ENCODE results near the gene RERGL. TPM values are rescaled to one million over a fixed set of nuclear protein-coding genes. Genes with fewer than 3 reads are reported as not detected.

RERGL gene
- total RNA-seq, 1 experiment from 2014 or later = not detected

GRCh38 chr12:18135086-18135485 is 45.1 kb upstream of the RERGL start:
- no peak overlapping the region for H3K4me3 ChIP-seq
- ChIA-PET POLR2A (ENCODE audit: unreplicated experiment) (no interaction called here), CTCF (interaction anchor here (0.6 kb wide), 1 partner anchor 1247 kb away, joined by 4 read pairs; no protein-coding TSS in a partner anchor)
- H4K20me1 ChIP-seq (ENCODE audit: insufficient read depth) = no peaks in the 10 kb centered on the region
- no peak overlapping the region for H3K4me2 ChIP-seq
- no peaks in the 10 kb centered on the region for H3K9me2 ChIP-seq (ENCODE audit: insufficient read depth)
- DNase-seq = no peak
- intact Hi-C loops (cut with micrococcal nuclease; ENCODE audit: unreplicated experiment) = no loop called here
- no peaks in the 10 kb centered on the region for H3F3A ChIP-seq (ENCODE audit: insufficient read depth, low read depth)
- H3K4me1 ChIP-seq (replicated peaks; ENCODE audit: insufficient read depth) = no peaks in the 10 kb centered on the region
- H3K36me3 ChIP-seq (ENCODE audit: low read depth) = no peaks in the 10 kb centered on the region
- no TSS peak for BruUV-seq (replicated peaks)
- no peaks in the 10 kb centered on the region for H3K27me3 ChIP-seq (ENCODE audit: insufficient read depth, low read depth)
- no peaks in the 10 kb centered on the region for H3K9me3 ChIP-seq (ENCODE audit: insufficient read depth, low read depth)
- H3K79me2 ChIP-seq (ENCODE audit: low read depth) = no peaks in the 10 kb centered on the region
- H2AFZ ChIP-seq = no peak overlapping the region
- H3K27ac ChIP-seq = no peak overlapping the region
- TF ChIP-seq, protein P1, sequence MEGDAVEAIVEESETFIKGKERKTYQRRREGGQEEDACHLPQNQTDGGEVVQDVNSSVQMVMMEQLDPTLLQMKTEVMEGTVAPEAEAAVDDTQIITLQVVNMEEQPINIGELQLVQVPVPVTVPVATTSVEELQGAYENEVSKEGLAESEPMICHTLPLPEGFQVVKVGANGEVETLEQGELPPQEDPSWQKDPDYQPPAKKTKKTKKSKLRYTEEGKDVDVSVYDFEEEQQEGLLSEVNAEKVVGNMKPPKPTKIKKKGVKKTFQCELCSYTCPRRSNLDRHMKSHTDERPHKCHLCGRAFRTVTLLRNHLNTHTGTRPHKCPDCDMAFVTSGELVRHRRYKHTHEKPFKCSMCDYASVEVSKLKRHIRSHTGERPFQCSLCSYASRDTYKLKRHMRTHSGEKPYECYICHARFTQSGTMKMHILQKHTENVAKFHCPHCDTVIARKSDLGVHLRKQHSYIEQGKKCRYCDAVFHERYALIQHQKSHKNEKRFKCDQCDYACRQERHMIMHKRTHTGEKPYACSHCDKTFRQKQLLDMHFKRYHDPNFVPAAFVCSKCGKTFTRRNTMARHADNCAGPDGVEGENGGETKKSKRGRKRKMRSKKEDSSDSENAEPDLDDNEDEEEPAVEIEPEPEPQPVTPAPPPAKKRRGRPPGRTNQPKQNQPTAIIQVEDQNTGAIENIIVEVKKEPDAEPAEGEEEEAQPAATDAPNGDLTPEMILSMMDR (conservative IDR thresholded peaks at IDR 0.05) = no peak
- no peak for TF ChIP-seq EZH2 (IDR thresholded peaks at IDR 0.05; ENCODE audit: low read depth)

DNA sequence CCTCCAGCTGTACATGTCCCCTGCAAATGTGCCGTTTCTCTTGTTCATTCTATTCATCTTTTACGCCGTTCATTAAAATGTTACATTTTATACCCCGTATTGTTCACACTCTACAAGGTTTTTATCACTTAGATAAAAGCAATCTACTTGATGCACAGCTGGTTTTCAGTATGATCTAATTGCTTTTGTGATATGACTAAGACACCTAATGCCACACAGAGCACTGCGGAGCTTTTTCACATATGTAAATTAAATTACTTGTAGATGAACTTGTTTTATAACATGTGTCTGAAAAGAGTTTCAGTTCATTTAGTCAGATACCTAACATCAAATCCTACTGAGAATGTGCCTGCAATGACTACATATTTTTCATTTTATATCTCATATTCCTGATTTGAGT is 40.9 kb upstream of the RERGL start:
- no peak for TF ChIP-seq EZH2 (IDR thresholded peaks at IDR 0.05; ENCODE audit: low read depth)
- TF ChIP-seq, protein P1 (conservative IDR thresholded peaks at IDR 0.05) = no peak
- BruUV-seq (replicated peaks) = no TSS peak
- H3K9me3 ChIP-seq (ENCODE audit: insufficient read depth, low read depth) = no peaks in the 10 kb centered on the region
- no peak overlapping the region for H3K4me3 ChIP-seq
- H2AFZ ChIP-seq = no peak overlapping the region
- H3K27ac ChIP-seq = no peak overlapping the region
- no peaks in the 10 kb centered on the region for H3K4me1 ChIP-seq (replicated peaks; ENCODE audit: insufficient read depth)
- no peak for DNase-seq
- ChIA-PET POLR2A (ENCODE audit: unreplicated experiment) (no interaction called here), CTCF (no interaction called here)
- H3K79me2 ChIP-seq (ENCODE audit: low read depth) = no peaks in the 10 kb centered on the region
- no peaks in the 10 kb centered on the region for H4K20me1 ChIP-seq (ENCODE audit: insufficient read depth)
- no peaks in the 10 kb centered on the region for H3F3A ChIP-seq (ENCODE audit: insufficient read depth, low read depth)
- H3K27me3 ChIP-seq (ENCODE audit: insufficient read depth, low read depth) = no peaks in the 10 kb centered on the region
- no peaks in the 10 kb centered on the region for H3K36me3 ChIP-seq (ENCODE audit: low read depth)
- no peak overlapping the region for H3K4me2 ChIP-seq
- intact Hi-C loops (cut with micrococcal nuclease; ENCODE audit: unreplicated experiment) = no loop called here
- H3K9me2 ChIP-seq (ENCODE audit: insufficient read depth) = no peaks in the 10 kb centered on the region

- no peak for DNase-seq
- no peaks in the 10 kb centered on the region for H3F3A ChIP-seq (ENCODE audit: insufficient read depth, low read depth)
- intact Hi-C loops (cut with micrococcal nuclease; ENCODE audit: unreplicated experiment) = no loop called here
- TF ChIP-seq, protein P1 (conservative IDR thresholded peaks at IDR 0.05) = no peak
- no peak overlapping the region for H3K4me3 ChIP-seq
- CTCF ChIA-PET = no interaction called here
- H4K20me1 ChIP-seq (ENCODE audit: insufficient read depth) = no peaks in the 10 kb centered on the region; the same call in 1 of the 2 replicates
- H3K4me1 ChIP-seq (replicated peaks; ENCODE audit: insufficient read depth) = no peaks in the 10 kb centered on the region
- no peak overlapping the region for H3K27ac ChIP-seq
- H3K36me3 ChIP-seq (ENCODE audit: low read depth) = no peaks in the 10 kb centered on the region
- POLR2A ChIA-PET (ENCODE audit: unreplicated experiment) = no interaction called here
- no TSS peak for BruUV-seq (replicated peaks)
- no peaks in the 10 kb centered on the region for H3K27me3 ChIP-seq (ENCODE audit: insufficient read depth, low read depth)
- H3K9me3 ChIP-seq (ENCODE audit: insufficient read depth, low read depth) = no peaks in the 10 kb centered on the region; the same call in 1 of the 2 replicates
- H2AFZ ChIP-seq = no peak overlapping the region
- H3K79me2 ChIP-seq (ENCODE audit: low read depth) = no peaks in the 10 kb centered on the region
- H3K4me2 ChIP-seq = no peak overlapping the region
- no peaks in the 10 kb centered on the region for H3K9me2 ChIP-seq (ENCODE audit: insufficient read depth)
These were observed 33.7 kb upstream of the RERGL start for GRCh38 chr12:18123707-18124106.

All from PC-9 (cell line).